SH-SY5Y (cell line): ENCODE data around the gene CD40LG.

Experiments
- GATA2 ChIP-seq: IDR thresholded peaks from 2 replicates; pipeline ENCODE4 v1.6.1; 2011; ENCODE audit warnings: mild to moderate bottlenecking, low read depth, low read length
- GATA3 ChIP-seq: IDR thresholded peaks from 2 replicates; pipeline ENCODE4 v1.6.1; 2011; ENCODE audit warnings: low read depth, mild to moderate bottlenecking, low read length, moderate library complexity

- TF ChIP-seq GATA2 (no peak), GATA3 (no peak)
Observed at GRCh38 chrX:136691028-136691809, 43.3 kb downstream of the CD40LG start.
